ENCODE measurements around the gene PERP. TPM values are rescaled to one million over a fixed set of nuclear protein-coding genes. Genes with fewer than 3 reads are reported as not detected.
A peak's percentile ranks its signal among the peaks of the same experiment; 100 is the strongest.

The PERP gene
- 7.7 and 8.3 TPM in 2 replicates for total RNA-seq

DNA sequence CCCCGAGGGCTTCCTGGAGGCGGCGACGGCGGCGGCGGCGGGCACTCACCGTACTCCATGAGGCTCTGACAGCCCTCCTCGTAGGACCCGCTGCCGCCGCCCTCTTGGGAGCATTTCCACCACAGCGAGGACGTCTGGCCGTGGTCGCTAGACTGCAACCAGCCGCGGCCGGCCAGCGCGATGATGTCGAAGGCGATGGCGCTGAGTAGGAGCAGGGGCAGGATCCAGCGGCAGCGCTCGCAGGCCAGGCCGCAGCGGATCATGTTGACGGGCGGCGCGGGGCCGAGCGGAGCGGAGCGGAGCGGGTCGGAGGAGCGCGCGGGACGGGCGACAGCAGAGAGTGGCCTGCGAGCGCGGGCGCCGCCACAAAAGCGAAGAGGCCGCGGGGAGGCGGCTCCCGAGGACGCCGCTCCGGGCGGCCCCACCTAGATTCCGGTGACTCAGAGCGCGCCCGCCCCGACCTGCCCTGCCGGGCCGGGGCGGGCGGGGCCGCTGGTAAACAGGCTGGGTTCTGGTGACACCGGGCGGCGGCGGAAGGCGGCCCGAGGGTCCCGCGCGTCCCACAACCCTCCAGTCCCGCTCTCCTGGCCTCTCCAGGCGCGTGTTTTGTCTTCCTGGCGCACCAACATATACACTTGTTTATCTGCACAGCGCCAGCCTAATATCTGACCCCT, at the start of gene PERP:
Gene PERP (minus strand): TSS at position 342 of the 674 bp plus-strand sequence. CDS start 79 bp downstream, at position 263.
- Histone ChIP-seq H3K27ac (ENCODE audit: low read depth, low read length) (no peak within 1 kb of the TSS), H3K4me3 (ENCODE audit: insufficient read depth, low read length) (peak within 1 kb of the TSS; percentile 81), H3K9me3 (ENCODE audit: low read depth, low read length) (no peaks in the 10 kb centered on the region), H3K79me2 (ENCODE audit: insufficient read depth, low read length) (peaks cover 3% of the 10 kb centered on the region), H3K4me1 (ENCODE audit: insufficient read depth, low read length) (peaks cover 8% of the 10 kb centered on the region), H3K27me3 (ENCODE audit: insufficient read depth, low read length) (peaks cover 17% of the 10 kb centered on the region), H2AFZ (ENCODE audit: low read length) (peak within 1 kb of the TSS; percentile 90), H3K36me3 (ENCODE audit: insufficient read depth, low read length) (no peaks in the 10 kb centered on the region), H4K20me1 (ENCODE audit: insufficient read depth, low read length) (no peaks in the 10 kb centered on the region), H3K4me2 (ENCODE audit: insufficient read depth, low read length) (peak within 1 kb of the TSS; percentile 75)
- TF ChIP-seq, protein P1, sequence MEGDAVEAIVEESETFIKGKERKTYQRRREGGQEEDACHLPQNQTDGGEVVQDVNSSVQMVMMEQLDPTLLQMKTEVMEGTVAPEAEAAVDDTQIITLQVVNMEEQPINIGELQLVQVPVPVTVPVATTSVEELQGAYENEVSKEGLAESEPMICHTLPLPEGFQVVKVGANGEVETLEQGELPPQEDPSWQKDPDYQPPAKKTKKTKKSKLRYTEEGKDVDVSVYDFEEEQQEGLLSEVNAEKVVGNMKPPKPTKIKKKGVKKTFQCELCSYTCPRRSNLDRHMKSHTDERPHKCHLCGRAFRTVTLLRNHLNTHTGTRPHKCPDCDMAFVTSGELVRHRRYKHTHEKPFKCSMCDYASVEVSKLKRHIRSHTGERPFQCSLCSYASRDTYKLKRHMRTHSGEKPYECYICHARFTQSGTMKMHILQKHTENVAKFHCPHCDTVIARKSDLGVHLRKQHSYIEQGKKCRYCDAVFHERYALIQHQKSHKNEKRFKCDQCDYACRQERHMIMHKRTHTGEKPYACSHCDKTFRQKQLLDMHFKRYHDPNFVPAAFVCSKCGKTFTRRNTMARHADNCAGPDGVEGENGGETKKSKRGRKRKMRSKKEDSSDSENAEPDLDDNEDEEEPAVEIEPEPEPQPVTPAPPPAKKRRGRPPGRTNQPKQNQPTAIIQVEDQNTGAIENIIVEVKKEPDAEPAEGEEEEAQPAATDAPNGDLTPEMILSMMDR (IDR thresholded peaks at IDR 0.05; ENCODE audit: extremely low read depth, low read depth, low read length): no peak
- peak; percentile 91 for DNase-seq (ENCODE audit: insufficient read length, low spot score, missing footprints)

DNA sequence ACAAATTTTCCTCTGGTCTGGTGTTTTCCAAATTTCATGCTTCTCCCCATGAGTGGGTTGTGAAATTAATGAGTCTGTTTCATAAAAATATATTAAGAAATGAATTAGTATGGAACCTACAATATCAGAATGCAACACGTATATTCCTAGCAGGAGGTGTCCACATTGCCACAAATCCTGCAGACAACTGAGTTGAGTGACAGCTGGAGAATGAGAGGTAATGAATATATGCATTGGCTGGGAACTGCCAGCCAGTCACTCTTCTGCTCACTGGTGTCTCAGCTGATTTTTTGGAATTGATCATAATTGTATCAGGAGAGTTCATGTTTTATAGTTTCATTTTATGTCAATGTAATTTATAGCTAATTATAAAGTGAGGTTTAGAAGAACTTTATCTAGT, 48.2 kb upstream of the PERP start:
- no peaks in the 10 kb centered on the region for H3K9me3 ChIP-seq (ENCODE audit: low read depth, low read length)
- H3K4me3 ChIP-seq (ENCODE audit: insufficient read depth, low read length): no peak overlapping the region
- H2AFZ ChIP-seq (ENCODE audit: low read length): no peak overlapping the region
- no peak overlapping the region for H3K27ac ChIP-seq (ENCODE audit: low read depth, low read length)
- H3K4me1 ChIP-seq (ENCODE audit: insufficient read depth, low read length): no peaks in the 10 kb centered on the region
- DNase-seq (ENCODE audit: insufficient read length, low spot score, missing footprints): no peak
- TF ChIP-seq, protein P1 (IDR thresholded peaks at IDR 0.05; ENCODE audit: extremely low read depth, low read depth, low read length): no peak
- no peaks in the 10 kb centered on the region for H3K36me3 ChIP-seq (ENCODE audit: insufficient read depth, low read length)
- no peaks in the 10 kb centered on the region for H3K79me2 ChIP-seq (ENCODE audit: insufficient read depth, low read length)
- no peak overlapping the region for H3K4me2 ChIP-seq (ENCODE audit: insufficient read depth, low read length)
- no peaks in the 10 kb centered on the region for H4K20me1 ChIP-seq (ENCODE audit: insufficient read depth, low read length)
- H3K27me3 ChIP-seq (ENCODE audit: insufficient read depth, low read length): peaks cover 37% of the 10 kb centered on the region

DNA sequence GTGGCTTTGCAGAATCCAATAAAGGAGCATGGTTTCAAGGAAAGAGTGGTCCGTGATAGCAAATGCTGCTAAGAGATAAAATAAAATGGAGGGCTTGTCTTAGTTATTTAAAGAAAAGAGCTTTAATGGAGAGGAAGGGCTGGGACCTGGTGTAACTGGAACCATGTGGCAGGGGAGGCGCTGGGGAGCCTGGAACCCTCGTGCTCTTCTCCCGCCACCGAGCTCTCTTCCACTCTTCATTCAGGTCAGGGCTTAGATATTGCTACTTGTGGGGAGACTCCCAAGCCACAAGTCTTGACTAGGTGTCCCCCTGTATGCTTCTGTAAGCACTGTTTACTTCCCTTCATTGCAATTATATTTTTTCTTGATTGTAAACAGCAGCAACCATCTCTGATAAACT, 39.3 kb upstream of the PERP start:
- Histone ChIP-seq H3K36me3 (ENCODE audit: insufficient read depth, low read length) (no peaks in the 10 kb centered on the region), H3K9me3 (ENCODE audit: low read depth, low read length) (no peaks in the 10 kb centered on the region), H3K79me2 (ENCODE audit: insufficient read depth, low read length) (no peaks in the 10 kb centered on the region), H3K27me3 (ENCODE audit: insufficient read depth, low read length) (peaks cover 7% of the 10 kb centered on the region), H3K4me1 (ENCODE audit: insufficient read depth, low read length) (no peaks in the 10 kb centered on the region), H3K4me3 (ENCODE audit: insufficient read depth, low read length) (no peak overlapping the region), H4K20me1 (ENCODE audit: insufficient read depth, low read length) (no peaks in the 10 kb centered on the region), H2AFZ (ENCODE audit: low read length) (no peak overlapping the region), H3K27ac (ENCODE audit: low read depth, low read length) (no peak overlapping the region), H3K4me2 (ENCODE audit: insufficient read depth, low read length) (no peak overlapping the region)
- TF ChIP-seq, protein P1 (IDR thresholded peaks at IDR 0.05; ENCODE audit: extremely low read depth, low read depth, low read length): no peak
- DNase-seq (ENCODE audit: insufficient read length, low spot score, missing footprints): no peak

GRCh38 chr6:138145402-138145801, 38.2 kb upstream of the PERP start:
- no peaks in the 10 kb centered on the region for H3K9me3 ChIP-seq (ENCODE audit: low read depth, low read length)
- H3K36me3 ChIP-seq (ENCODE audit: insufficient read depth, low read length): no peaks in the 10 kb centered on the region
- TF ChIP-seq, protein P1 (IDR thresholded peaks at IDR 0.05; ENCODE audit: extremely low read depth, low read depth, low read length): no peak
- H3K79me2 ChIP-seq (ENCODE audit: insufficient read depth, low read length): no peaks in the 10 kb centered on the region
- H3K27me3 ChIP-seq (ENCODE audit: insufficient read depth, low read length): peaks cover 3% of the 10 kb centered on the region
- no peak for DNase-seq (ENCODE audit: insufficient read length, low spot score, missing footprints)
- no peak overlapping the region for H3K4me2 ChIP-seq (ENCODE audit: insufficient read depth, low read length)
- no peak overlapping the region for H3K4me3 ChIP-seq (ENCODE audit: insufficient read depth, low read length)
- H3K4me1 ChIP-seq (ENCODE audit: insufficient read depth, low read length): no peaks in the 10 kb centered on the region
- no peak overlapping the region for H3K27ac ChIP-seq (ENCODE audit: low read depth, low read length)
- H4K20me1 ChIP-seq (ENCODE audit: insufficient read depth, low read length): no peaks in the 10 kb centered on the region
- no peak overlapping the region for H2AFZ ChIP-seq (ENCODE audit: low read length)

All from osteoblast (primary cell).